Renal cortical epithelial cell (primary cell): Measurements from ENCODE around the gene OR1K1. TPM values are rescaled to one million over a fixed set of nuclear protein-coding genes. Genes with fewer than 3 reads are reported as not detected.

Experiments used
- total RNA-seq: library from RNA; depleted of rRNA; stranded (reverse); fragments of >200 nt; gene quantifications from 2 replicates; pipeline ENCODE4 v1.2.3, GENCODE V29; 2014

OR1K1 gene
- total RNA-seq, 1 donor from 2014 or later: not detected

Other genes with a start within 250 kb of the OR1K1 start
- gene OR1N2, start 247.0 kb upstream of the OR1K1 start, total RNA-seq: not detected in 2 replicates
- not detected in 2 replicates for gene OR1L8, start 216.7 kb upstream of the OR1K1 start, total RNA-seq
- not detected in 2 replicates for gene OR1Q1, start 185.4 kb upstream of the OR1K1 start, total RNA-seq
- gene OR1B1, start 142.5 kb upstream of the OR1K1 start, total RNA-seq: not detected in 2 replicates
- not detected in 2 replicates for gene OR1L1, start 138.4 kb upstream of the OR1K1 start, total RNA-seq
- gene OR1L3, start 125.0 kb upstream of the OR1K1 start, total RNA-seq: not detected in 2 replicates
- not detected in 2 replicates for gene OR1L4, start 76.1 kb upstream of the OR1K1 start, total RNA-seq
- not detected in 2 replicates for gene OR1L6, start 57.8 kb upstream of the OR1K1 start, total RNA-seq
- gene OR5C1, start 11.2 kb upstream of the OR1K1 start, total RNA-seq: not detected in 2 replicates
- 51.9 and 53.7 TPM in 2 replicates for gene PDCL, start 28.5 kb downstream of the OR1K1 start, total RNA-seq
- 59.2 and 113 TPM in 2 replicates for gene RC3H2, start 105.2 kb downstream of the OR1K1 start, total RNA-seq
- 16.5 and 18.5 TPM in 2 replicates for gene ZBTB6, start 113.2 kb downstream of the OR1K1 start, total RNA-seq
- 3.3 and 11.6 TPM in 2 replicates for gene ZBTB26, start 131.4 kb downstream of the OR1K1 start, total RNA-seq
- 18.9 and 56.8 TPM in 2 replicates for gene RABGAP1, start 140.9 kb downstream of the OR1K1 start, total RNA-seq
- gene GPR21, start 233.5 kb downstream of the OR1K1 start, total RNA-seq: 0.50 TPM in 1 of 2 replicates, not detected in the other